ENCODE results near the gene MUC2. TPM values are rescaled to one million over a fixed set of nuclear protein-coding genes. Genes with fewer than 3 reads are reported as not detected.

Gene MUC2
- total and polyA plus RNA-seq, 2 experiments from 2014 or later = not detected

- Mint-ChIP-seq H3K4me1 (peaks cover 3% of the 10 kb centered on the region; the same call in 1 of the 3 replicates), H3K4me3 (no peak overlapping the region), H3K36me3 (ENCODE audit: low read depth) (no peaks in the 10 kb centered on the region; the same call in 2 of the 3 replicates), H3K9me3 (peaks cover 11% of the 10 kb centered on the region), H3K27ac (no peak overlapping the region), H3K27me3 (ENCODE audit: insufficient read depth, low read depth, poor library complexity) (peaks cover 3% of the 10 kb centered on the region)
- Histone ChIP-seq H3K27me3 (ENCODE audit: insufficient read depth) (no peaks in the 10 kb centered on the region), H3K79me2 (replicated peaks; ENCODE audit: insufficient read depth) (no peaks in the 10 kb centered on the region), H3K27ac (ENCODE audit: low read depth) (no peak overlapping the region), H2AFZ (no peak overlapping the region), H3K4me2 (no peak overlapping the region), H3F3A (replicated peaks; ENCODE audit: low read depth) (no peaks in the 10 kb centered on the region), H3K36me3 (ENCODE audit: insufficient read depth) (no peaks in the 10 kb centered on the region), H3K9me2 (ENCODE audit: insufficient read depth) (no peaks in the 10 kb centered on the region), H3K4me1 (ENCODE audit: insufficient read depth) (no peaks in the 10 kb centered on the region), H3K4me3 (no peak overlapping the region), H4K20me1 (replicated peaks; ENCODE audit: insufficient read depth) (no peaks in the 10 kb centered on the region)
- DNase-seq (ENCODE audit: low spot score) = no peak
- no peak for TF ChIP-seq CTCF (conservative IDR thresholded peaks at IDR 0.05; ENCODE audit: low read depth in 2 of 2)
- ATAC-seq = no peak
These were observed 16.9 kb upstream of the MUC2 start for GRCh38 chr11:1057806-1058205.

GRCh38 chr11:1059759-1060158 is 14.9 kb upstream of the MUC2 start:
- H3K27me3 ChIP-seq (ENCODE audit: insufficient read depth) = no peaks in the 10 kb centered on the region
- H3K27ac ChIP-seq (ENCODE audit: low read depth) = no peak overlapping the region
- no peak overlapping the region for H3K4me3 ChIP-seq
- no peaks in the 10 kb centered on the region for H3K36me3 ChIP-seq (ENCODE audit: insufficient read depth)
- no peak overlapping the region for H3K4me2 ChIP-seq
- H2AFZ ChIP-seq = no peak overlapping the region
- Mint-ChIP-seq H3K27ac (no peak overlapping the region), H3K9me3 (peaks cover 12% of the 10 kb centered on the region), H3K27me3 (ENCODE audit: insufficient read depth, low read depth, poor library complexity) (peaks cover 3% of the 10 kb centered on the region), H3K4me3 (no peak overlapping the region), H3K36me3 (ENCODE audit: low read depth) (no peaks in the 10 kb centered on the region; the same call in 2 of the 3 replicates), H3K4me1 (peaks cover 4% of the 10 kb centered on the region; the same call in 1 of the 3 replicates)
- H3K79me2 ChIP-seq (replicated peaks; ENCODE audit: insufficient read depth) = no peaks in the 10 kb centered on the region
- H3F3A ChIP-seq (replicated peaks; ENCODE audit: low read depth) = no peaks in the 10 kb centered on the region
- ATAC-seq = peak; percentile 73
- peak in 1 of 2 experiments; percentile 48; a peak in 2 of 4 replicates for TF ChIP-seq CTCF (conservative IDR thresholded peaks at IDR 0.05; ENCODE audit: low read depth in 2 of 2)
- no peak for TF ChIP-seq ZNF114 (CRISPR knock-in tag; IDR thresholded peaks at IDR 0.05)
- no peaks in the 10 kb centered on the region for H3K4me1 ChIP-seq (ENCODE audit: insufficient read depth)
- no peaks in the 10 kb centered on the region for H4K20me1 ChIP-seq (replicated peaks; ENCODE audit: insufficient read depth)
- no peak for DNase-seq (ENCODE audit: low spot score)
- H3K9me2 ChIP-seq (ENCODE audit: insufficient read depth) = no peaks in the 10 kb centered on the region

GRCh38 chr11:1060410-1060809 is 14.3 kb upstream of the MUC2 start:
- H3K9me2 ChIP-seq (ENCODE audit: insufficient read depth) = no peaks in the 10 kb centered on the region
- no peaks in the 10 kb centered on the region for H3K4me1 ChIP-seq (ENCODE audit: insufficient read depth)
- no peaks in the 10 kb centered on the region for H3K27me3 ChIP-seq (ENCODE audit: insufficient read depth)
- no peaks in the 10 kb centered on the region; the same call in 2 of the 3 replicates for H3K36me3 Mint-ChIP-seq (ENCODE audit: low read depth)
- H3K27ac ChIP-seq (ENCODE audit: low read depth) = no peak overlapping the region
- no peak overlapping the region for H3K4me2 ChIP-seq
- ATAC-seq (no peak), DNase-seq (ENCODE audit: low spot score) (no peak)
- H3K4me1 Mint-ChIP-seq = peaks cover 4% of the 10 kb centered on the region; the same call in 1 of the 3 replicates
- H4K20me1 ChIP-seq (replicated peaks; ENCODE audit: insufficient read depth) = no peaks in the 10 kb centered on the region
- no peaks in the 10 kb centered on the region for H3K79me2 ChIP-seq (replicated peaks; ENCODE audit: insufficient read depth)
- H3K4me3 ChIP-seq = no peak overlapping the region
- H3K36me3 ChIP-seq (ENCODE audit: insufficient read depth) = no peaks in the 10 kb centered on the region
- peaks cover 3% of the 10 kb centered on the region for H3K27me3 Mint-ChIP-seq (ENCODE audit: insufficient read depth, low read depth, poor library complexity)
- no peak overlapping the region for H3K4me3 Mint-ChIP-seq
- no peak overlapping the region for H2AFZ ChIP-seq
- no peaks in the 10 kb centered on the region for H3F3A ChIP-seq (replicated peaks; ENCODE audit: low read depth)
- no peak overlapping the region for H3K27ac Mint-ChIP-seq
- peaks cover 12% of the 10 kb centered on the region for H3K9me3 Mint-ChIP-seq
- TF ChIP-seq STAT1 (IDR thresholded peaks at IDR 0.05; ENCODE audit: unreplicated experiment) (no peak), ZNF462 (CRISPR knock-in tag; IDR thresholded peaks at IDR 0.05) (no peak), ZNF331 (CRISPR knock-in tag; IDR thresholded peaks at IDR 0.05; ENCODE audit: low read depth) (no peak), POLR2AphosphoS5 (IDR thresholded peaks at IDR 0.05; ENCODE audit: low read depth) (no peak), JUNB (IDR thresholded peaks at IDR 0.05; ENCODE audit: unreplicated experiment) (no peak)
